HG03095 (cell line): ENCODE data around the gene C1S.
"Not testable (repeated sequence)": the region's sequence is repeated elsewhere in the genome, so short reads cannot be mapped to it uniquely, and the experiment has no call there.

ENCODE experiments used
- ATAC-seq: cut with Tn5 transposase; IDR thresholded peaks from one replicate; pipeline ENCODE4 v1.9.1; 2021; ENCODE audit warnings: moderate library complexity; ENCODE audit not compliant: unreplicated experiment

C1S gene

GRCh38 chr12:7046383-7047105 lies 14.0 kb upstream of the C1S start:
- ATAC-seq, result no peak

- ATAC-seq, result no peak
Observed at GRCh38 chr12:7047306-7047705, 13.2 kb upstream of the C1S start.

GRCh38 chr12:7049445-7049951 lies 11.0 kb upstream of the C1S start:
- ATAC-seq, result not testable (repeated sequence)

GRCh38 chr12:7049973-7050372 lies 10.5 kb upstream of the C1S start:
- ATAC-seq, result not testable (repeated sequence)

GRCh38 chr12:7054925-7055324 lies 5.6 kb upstream of the C1S start:
- ATAC-seq, result no peak

GRCh38 chr12:7055736-7056135 lies 4.8 kb upstream of the C1S start:
- ATAC-seq, result not testable (repeated sequence)

GRCh38 chr12:7058163-7058845 lies 2.2 kb upstream of the C1S start:
- no peak for ATAC-seq

GRCh38 chr12:7058850-7059395 lies 1.6 kb upstream of the C1S start:
- ATAC-seq, result no peak

- ATAC-seq, result no peak
Observed at GRCh38 chr12:7059780-7060179, 738 bp upstream of the C1S start.

- no peak for ATAC-seq
Observed at GRCh38 chr12:7061138-7061537, 620 bp downstream of the C1S start.

GRCh38 chr12:7061596-7061995 lies 1.1 kb downstream of the C1S start:
- no peak for ATAC-seq

GRCh38 chr12:7064516-7064915 lies 4.0 kb downstream of the C1S start:
- ATAC-seq, result no peak

- no peak for ATAC-seq
Observed at GRCh38 chr12:7065073-7065623, 4.6 kb downstream of the C1S start.

GRCh38 chr12:7066596-7066995 lies 6.1 kb downstream of the C1S start:
- ATAC-seq, result no peak

GRCh38 chr12:7067096-7067495 lies 6.6 kb downstream of the C1S start:
- ATAC-seq, result no peak

GRCh38 chr12:7068240-7068993 lies 7.9 kb downstream of the C1S start:
- no peak for ATAC-seq

- no peak for ATAC-seq
Observed at GRCh38 chr12:7068994-7069346, 8.5 kb downstream of the C1S start.

- ATAC-seq, result no peak
Observed at GRCh38 chr12:7069386-7069785, 8.9 kb downstream of the C1S start.

GRCh38 chr12:7072035-7072434 lies 11.5 kb downstream of the C1S start:
- ATAC-seq, result no peak

GRCh38 chr12:7072554-7072953 lies 12.0 kb downstream of the C1S start:
- no peak for ATAC-seq

- ATAC-seq, result no peak
Observed at GRCh38 chr12:7073946-7074345, 13.4 kb downstream of the C1S start.
